Karpas-422 (cell line): Measurements from ENCODE around the gene POLK. TPM values are rescaled to one million over a fixed set of nuclear protein-coding genes. Genes with fewer than 3 reads are reported as not detected.

Source experiments
- DNase-seq: peaks from one replicate; pipeline ENCODE4 v3.0.0-alpha.2; 2015
- H2AFZ ChIP-seq: fragments of 200-600 bp; sonication (generic); 2 replicates; pipeline ENCODE4 v1.6.1; 2014; ENCODE audit warnings: antibody characterized with exemption, low read length, mixed read lengths
- H3K27ac ChIP-seq: fragments of 200-600 bp; sonication (generic); 2 replicates; pipeline ENCODE4 v1.5.1; 2014; ENCODE audit warnings: mild to moderate bottlenecking, low read length, moderate library complexity
- H3K27me3 ChIP-seq: fragments of 200-600 bp; sonication (generic); 2 replicates; pipeline ENCODE4 v1.6.1; 2014; ENCODE audit warnings: low read length, mixed read lengths
- H3K36me3 ChIP-seq: fragments of 200-600 bp; sonication (generic); 2 replicates; pipeline ENCODE4 v1.6.1; 2014; ENCODE audit warnings: low read length, mixed read lengths; ENCODE audit not compliant: insufficient read depth
- H3K4me1 ChIP-seq: fragments of 200-600 bp; sonication (generic); 2 replicates; pipeline ENCODE4 v1.6.1; 2014; ENCODE audit warnings: mild to moderate bottlenecking, low read length, mixed read lengths
- H3K4me2 ChIP-seq: fragments of 200-600 bp; sonication (generic); 2 replicates; pipeline ENCODE4 v1.6.1; 2014; ENCODE audit warnings: low read length, low read depth, mild to moderate bottlenecking; ENCODE audit not compliant: poor library complexity, severe bottlenecking
- H3K4me3 ChIP-seq: fragments of 200-600 bp; sonication (generic); 2 replicates; pipeline ENCODE4 v1.5.1; 2014; ENCODE audit warnings: mild to moderate bottlenecking, antibody characterized with exemption, low read length, mixed read lengths
- H3K79me2 ChIP-seq: fragments of 200-600 bp; sonication (generic); 2 replicates; pipeline ENCODE4 v1.6.1; 2014; ENCODE audit warnings: mild to moderate bottlenecking, low read length, mixed read lengths
- H3K9ac ChIP-seq: fragments of 200-600 bp; sonication (generic); 2 replicates; pipeline ENCODE4 v1.6.0; 2014; ENCODE audit warnings: low read length
- H3K9me2 ChIP-seq: fragments of 200-600 bp; sonication (generic), shearing (Covaris generic); replicated peaks from 2 replicates; pipeline ENCODE4 v1.6.0; 2014; ENCODE audit warnings: mild to moderate bottlenecking, low read length, moderate library complexity; ENCODE audit not compliant: insufficient read depth
- H3K9me3 ChIP-seq: fragments of 300-700, 200-600 bp; sonication (generic); 2 replicates; pipeline ENCODE4 v1.6.1; 2014; ENCODE audit warnings: low read length, mixed read lengths
- H4K20me1 ChIP-seq: fragments of 200-600 bp; sonication (generic); 2 replicates; pipeline ENCODE4 v1.6.1; 2014; ENCODE audit warnings: mild to moderate bottlenecking, antibody characterized with exemption, low read length, low read depth; ENCODE audit not compliant: insufficient read depth
- small RNA-seq: library from RNA; depleted of rRNA; stranded (forward); fragments of <200 nt; gene quantifications from one replicate; pipeline ENCODE3, GENCODE V24; 2014
- total RNA-seq: library from RNA; depleted of rRNA; stranded (reverse); fragments of >200 nt; shearing (Covaris generic); gene quantifications from 2 replicates; pipeline ENCODE4 v1.2.3, GENCODE V29; 2014; ENCODE audit warnings: low replicate concordance; rRNA removed

POLK gene
- total RNA-seq, 1 experiment from 2014 or later, result 28.4 TPM

DNA sequence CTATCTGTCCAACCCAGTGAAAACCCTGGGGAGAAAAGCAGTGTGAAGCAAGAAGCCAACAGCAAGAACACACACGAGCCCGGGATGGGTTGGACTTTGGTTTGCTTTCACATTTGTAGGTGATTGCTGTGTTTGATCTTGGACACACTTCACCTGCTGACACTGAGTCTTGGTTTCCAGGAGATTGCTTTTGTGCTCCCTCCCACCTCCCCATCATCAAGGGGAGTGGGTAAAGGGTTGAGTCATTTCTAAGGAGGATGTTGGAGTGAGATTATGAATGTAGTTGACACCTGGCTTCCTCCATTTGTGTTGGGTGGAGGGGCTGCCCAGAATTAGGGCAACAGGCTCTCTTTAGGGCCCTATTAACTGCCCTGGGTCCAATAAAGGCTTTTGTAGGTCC is 137.0 kb downstream of the POLK start:
- H3K27me3 ChIP-seq, result no peaks in the 10 kb centered on the region
- no peaks in the 10 kb centered on the region for H3K36me3 ChIP-seq
- H3K9me3 ChIP-seq, result no peaks in the 10 kb centered on the region
- H3K4me2 ChIP-seq, result no peak overlapping the region
- H4K20me1 ChIP-seq, result no peaks in the 10 kb centered on the region
- no peak overlapping the region for H3K9ac ChIP-seq
- no peak overlapping the region for H2AFZ ChIP-seq
- DNase-seq, result no peak
- H3K79me2 ChIP-seq, result no peaks in the 10 kb centered on the region
- no peak overlapping the region for H3K27ac ChIP-seq
- no peak overlapping the region for H3K4me3 ChIP-seq
- H3K4me1 ChIP-seq, result no peaks in the 10 kb centered on the region
- no peaks in the 10 kb centered on the region for H3K9me2 ChIP-seq

Small RNA genes within 50 kb of the gene (small RNA-seq; reads per million reads assigned to genes)
- gene RNU7-175P, result not detected

Other genes starting within 250 kb of the POLK start
- gene HMGCR, start 174.7 kb upstream of the POLK start, total RNA-seq, result 172 and 178 TPM in 2 replicates
- gene CERT1, start 262 bp upstream of the POLK start, total RNA-seq, result 20.6 and 49.8 TPM in 2 replicates
- gene ANKDD1B, start 99.6 kb downstream of the POLK start, total RNA-seq, result 0.52 and 0.54 TPM in 2 replicates
- 17.8 and 48.0 TPM in 2 replicates for gene POC5, start 205.5 kb downstream of the POLK start, total RNA-seq